Endothelial cell (in vitro differentiated cells): ENCODE results near the gene ZBTB12. TPM values are rescaled to one million over a fixed set of nuclear protein-coding genes. Genes with fewer than 3 reads are reported as not detected.

Source experiments
- DNase-seq: peaks from one replicate; pipeline ENCODE4 v3.0.0; 2021; ENCODE audit warnings: low spot score
- H3K27ac Mint-ChIP-seq: one replicate; pipeline ENCODE4 v1.8.0; 2021; ENCODE audit warnings: mixed read lengths, inconsistent platforms; ENCODE audit not compliant: unreplicated experiment
- H3K27me3 Mint-ChIP-seq: one replicate; pipeline ENCODE4 v1.8.0; 2021; ENCODE audit warnings: mild to moderate bottlenecking, moderate library complexity, mixed read lengths, inconsistent platforms; ENCODE audit not compliant: unreplicated experiment
- H3K36me3 Mint-ChIP-seq: one replicate; pipeline ENCODE4 v1.8.0; 2021; ENCODE audit warnings: mild to moderate bottlenecking, low read depth, mixed read lengths, inconsistent platforms; ENCODE audit not compliant: unreplicated experiment
- H3K4me1 Mint-ChIP-seq: one replicate; pipeline ENCODE4 v1.8.0; 2021; ENCODE audit warnings: mild to moderate bottlenecking, mixed read lengths, inconsistent platforms; ENCODE audit not compliant: unreplicated experiment
- H3K4me3 Mint-ChIP-seq: one replicate; pipeline ENCODE4 v1.8.0; 2021; ENCODE audit warnings: mild to moderate bottlenecking, mixed read lengths, inconsistent platforms; ENCODE audit not compliant: unreplicated experiment
- H3K9me3 Mint-ChIP-seq: one replicate; pipeline ENCODE4 v1.8.0; 2021; ENCODE audit warnings: mixed read lengths, inconsistent platforms; ENCODE audit not compliant: unreplicated experiment
- CTCF ChIP-seq: fragments of 200-600 bp; sonication (generic); IDR thresholded peaks from one replicate; pipeline ENCODE4 v1.5.0; 2021; ENCODE audit warnings: antibody characterized with exemption; ENCODE audit not compliant: unreplicated experiment
- total RNA-seq: library from RNA; stranded (reverse); fragmentation: NEBNext Ultra II Directional; extraction: Animal tissue kit (Norgen Biotek cat#: 25700); gene quantifications from one replicate; pipeline ENCODE4 v1.2.1, GENCODE V29; 2021; ENCODE audit not compliant: unreplicated experiment

ZBTB12 gene
- total RNA-seq, 1 donor from 2014 or later = 9.0 TPM

DNA sequence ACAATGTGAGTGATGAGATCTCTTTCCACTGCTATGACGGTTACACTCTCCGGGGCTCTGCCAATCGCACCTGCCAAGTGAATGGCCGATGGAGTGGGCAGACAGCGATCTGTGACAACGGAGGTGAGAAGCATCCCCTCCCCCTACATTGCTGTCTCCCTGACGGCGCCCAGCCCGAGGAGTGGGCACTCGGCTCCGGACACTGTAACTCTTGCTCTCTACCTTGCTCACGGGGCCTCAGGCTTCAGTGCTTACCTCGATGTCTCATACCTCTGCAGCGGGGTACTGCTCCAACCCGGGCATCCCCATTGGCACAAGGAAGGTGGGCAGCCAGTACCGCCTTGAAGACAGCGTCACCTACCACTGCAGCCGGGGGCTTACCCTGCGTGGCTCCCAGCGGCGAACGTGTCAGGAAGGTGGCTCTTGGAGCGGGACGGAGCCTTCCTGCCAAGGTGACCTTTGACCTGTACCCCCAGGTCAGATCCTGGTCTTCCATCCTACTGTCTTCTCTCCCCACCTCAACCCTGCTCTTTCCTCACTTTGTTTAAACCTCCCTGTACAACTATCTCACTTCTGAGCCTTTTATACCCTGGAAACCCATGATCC is 45.3 kb upstream of the ZBTB12 start:
- Mint-ChIP-seq H3K27me3 (peaks cover 20% of the 10 kb centered on the region), H3K4me1 (peaks cover 2% of the 10 kb centered on the region), H3K4me3 (peak overlapping the region; percentile 26), H3K27ac (peak overlapping the region; percentile 2), H3K36me3 (peaks cover 9% of the 10 kb centered on the region), H3K9me3 (no peaks in the 10 kb centered on the region)
- no peak for TF ChIP-seq CTCF
- DNase-seq = no peak

- no peaks in the 10 kb centered on the region for H3K9me3 Mint-ChIP-seq
- peaks cover 20% of the 10 kb centered on the region for H3K27me3 Mint-ChIP-seq
- TF ChIP-seq CTCF = no peak
- H3K4me1 Mint-ChIP-seq = peaks cover 2% of the 10 kb centered on the region
- no peak overlapping the region for H3K27ac Mint-ChIP-seq
- H3K36me3 Mint-ChIP-seq = peaks cover 9% of the 10 kb centered on the region
- H3K4me3 Mint-ChIP-seq = no peak overlapping the region
- DNase-seq = no peak
Measured at GRCh38 chr6:31946370-31946885, 44.5 kb upstream of the ZBTB12 start.

DNA sequence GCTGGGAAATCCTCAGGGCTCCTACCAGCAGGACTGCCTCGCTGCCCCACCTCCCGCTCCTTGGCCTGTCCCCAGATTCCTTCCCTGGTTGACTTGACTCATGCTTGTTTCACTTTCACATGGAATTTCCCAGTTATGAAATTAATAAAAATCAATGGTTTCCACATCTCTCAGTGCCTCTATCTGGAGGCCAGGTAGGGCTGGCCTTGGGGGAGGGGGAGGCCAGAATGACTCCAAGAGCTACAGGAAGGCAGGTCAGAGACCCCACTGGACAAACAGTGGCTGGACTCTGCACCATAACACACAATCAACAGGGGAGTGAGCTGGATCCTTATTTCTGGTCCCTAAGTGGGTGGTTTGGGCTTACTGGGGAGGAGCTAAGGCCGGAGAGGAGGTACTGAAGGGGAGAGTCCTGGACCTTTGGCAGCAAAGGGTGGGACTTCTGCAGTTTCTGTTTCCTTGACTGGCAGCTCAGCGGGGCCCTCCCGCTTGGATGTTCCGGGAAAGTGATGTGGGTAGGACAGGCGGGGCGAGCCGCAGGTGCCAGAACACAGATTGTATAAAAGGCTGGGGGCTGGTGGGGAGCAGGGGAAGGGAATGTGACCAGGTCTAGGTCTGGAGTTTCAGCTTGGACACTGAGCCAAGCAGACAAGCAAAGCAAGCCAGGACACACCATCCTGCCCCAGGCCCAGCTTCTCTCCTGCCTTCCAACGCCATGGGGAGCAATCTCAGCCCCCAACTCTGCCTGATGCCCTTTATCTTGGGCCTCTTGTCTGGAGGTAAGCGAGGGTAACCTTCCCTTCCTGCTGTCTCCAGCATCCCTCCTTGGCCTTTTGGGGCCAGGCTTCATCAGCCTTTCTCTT is 43.9 kb upstream of the ZBTB12 start, which contains the start of gene CFB:
Gene CFB (plus strand): TSS at position 589 of the 863 bp plus-strand sequence. CDS start 127 bp downstream, at position 716.
- peaks cover 18% of the 10 kb centered on the region for H3K27me3 Mint-ChIP-seq
- TF ChIP-seq CTCF = no peak
- no peak for DNase-seq
- H3K9me3 Mint-ChIP-seq = no peaks in the 10 kb centered on the region
- no peak within 1 kb of the TSS for H3K27ac Mint-ChIP-seq
- no peak within 1 kb of the TSS for H3K4me3 Mint-ChIP-seq
- H3K36me3 Mint-ChIP-seq = peaks cover 5% of the 10 kb centered on the region
- peaks cover 2% of the 10 kb centered on the region for H3K4me1 Mint-ChIP-seq

DNA sequence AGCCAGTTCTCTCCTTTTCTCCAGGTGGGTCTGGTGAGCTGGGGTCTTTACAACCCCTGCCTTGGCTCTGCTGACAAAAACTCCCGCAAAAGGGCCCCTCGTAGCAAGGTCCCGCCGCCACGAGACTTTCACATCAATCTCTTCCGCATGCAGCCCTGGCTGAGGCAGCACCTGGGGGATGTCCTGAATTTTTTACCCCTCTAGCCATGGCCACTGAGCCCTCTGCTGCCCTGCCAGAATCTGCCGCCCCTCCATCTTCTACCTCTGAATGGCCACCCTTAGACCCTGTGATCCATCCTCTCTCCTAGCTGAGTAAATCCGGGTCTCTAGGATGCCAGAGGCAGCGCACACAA is 43.2 kb upstream of the ZBTB12 start:
- no peak for TF ChIP-seq CTCF
- Mint-ChIP-seq H3K4me1 (peaks cover 5% of the 10 kb centered on the region), H3K27ac (no peak overlapping the region), H3K36me3 (peaks cover 3% of the 10 kb centered on the region), H3K4me3 (no peak overlapping the region), H3K27me3 (peaks cover 18% of the 10 kb centered on the region), H3K9me3 (no peaks in the 10 kb centered on the region)
- DNase-seq = no peak

GRCh38 chr6:31943742-31944141 is 41.9 kb upstream of the ZBTB12 start:
- DNase-seq = no peak
- Mint-ChIP-seq H3K36me3 (peaks cover 3% of the 10 kb centered on the region), H3K27ac (no peak overlapping the region), H3K27me3 (peaks cover 15% of the 10 kb centered on the region), H3K4me1 (peaks cover 5% of the 10 kb centered on the region), H3K9me3 (no peaks in the 10 kb centered on the region), H3K4me3 (no peak overlapping the region)
- no peak for TF ChIP-seq CTCF
